CD4-positive, CD25-positive, alpha-beta regulatory T cell (primary cell): Measurements from ENCODE around the gene OPRD1. TPM values are rescaled to one million over a fixed set of nuclear protein-coding genes. Genes with fewer than 3 reads are reported as not detected.
"Not testable (repeated sequence)": the region's sequence is repeated elsewhere in the genome, so short reads cannot be mapped to it uniquely, and the experiment has no call there.

Experiments used
- ATAC-seq, 2 donors: fragments of 150-1000 bp; cut with Tn5 transposase; one replicate each; pipeline ENCODE4 v1.10.0; 2021; ENCODE audit warnings: low read depth in 2 of 2, moderate number of reproducible peaks in 2 of 2, moderate library complexity in 1 of 2
- DNase-seq, 3 donors: peaks; one replicate each; pipeline versions ENCODE4 v3.0.0 to v3.0.0-alpha.2; 2012 to 2022; ENCODE audit warnings: mixed read lengths in 1 of 3
- H3K27ac ChIP-seq: one replicate; pipeline ENCODE4 v1.7.0; 2013; ENCODE audit warnings: mild to moderate bottlenecking, low read length; ENCODE audit not compliant: insufficient read depth, poor library complexity, severe bottlenecking
- H3K27me3 ChIP-seq: one replicate; pipeline ENCODE4 v1.7.0; 2013; ENCODE audit warnings: low read length; ENCODE audit not compliant: control insufficient read depth, insufficient read depth
- H3K36me3 ChIP-seq: one replicate; pipeline ENCODE4 v1.7.0; 2013; ENCODE audit warnings: mild to moderate bottlenecking, low read length, moderate library complexity; ENCODE audit not compliant: control insufficient read depth, insufficient read depth
- H3K4me1 ChIP-seq: 2 replicates; pipeline ENCODE4 v1.7.0; 2013; ENCODE audit warnings: mild to moderate bottlenecking, low read length; ENCODE audit not compliant: insufficient read depth, control insufficient read depth, poor library complexity, severe bottlenecking
- H3K4me3 ChIP-seq: one replicate; pipeline ENCODE4 v1.7.0; 2013; ENCODE audit warnings: low read depth, mild to moderate bottlenecking, low read length, moderate library complexity
- H3K9me3 ChIP-seq, 2 experiments: 1 replicate in 1 of 2; 2 replicates in 1 of 2; pipeline ENCODE4 v1.7.0; 2013; ENCODE audit warnings: low read length in 2 of 2, mild to moderate bottlenecking in 1 of 2, moderate library complexity in 1 of 2; ENCODE audit not compliant: control insufficient read depth in 2 of 2
- H3K27ac Mint-ChIP-seq, 3 donors: one replicate each; pipeline ENCODE4 v1.8.0; 2020 to 2022; ENCODE audit warnings: mild to moderate bottlenecking in 3 of 3, mixed read lengths in 3 of 3, moderate library complexity in 2 of 3
- H3K27me3 Mint-ChIP-seq: one replicate; pipeline ENCODE4 v1.8.0; 2022; ENCODE audit warnings: mild to moderate bottlenecking, mixed read lengths
- H3K36me3 Mint-ChIP-seq: one replicate; pipeline ENCODE4 v1.8.0; 2020; ENCODE audit warnings: mixed read lengths
- H3K4me1 Mint-ChIP-seq, 4 donors: one replicate each; pipeline ENCODE4 v1.8.0; 2020 to 2022; ENCODE audit warnings: mixed read lengths in 4 of 4, mild to moderate bottlenecking in 1 of 4
- H3K4me3 Mint-ChIP-seq, 4 donors: one replicate each; pipeline ENCODE4 v1.8.0; 2020 to 2022; ENCODE audit warnings: mild to moderate bottlenecking in 4 of 4, mixed read lengths in 4 of 4, moderate library complexity in 3 of 4
- H3K9me3 Mint-ChIP-seq, 7 donors: one replicate each; pipeline ENCODE4 v1.8.0; 2020 to 2022; ENCODE audit warnings: mixed read lengths in 7 of 7, mild to moderate bottlenecking in 3 of 7, moderate library complexity in 2 of 7
- polyA plus RNA-seq, 4 donors: library from polyadenylated mRNA; unstranded; fragments of 300-500 nt; fragmentation: Illumina TruSeq; gene quantifications; one replicate each; pipeline ENCODE4 v1.2.3, GENCODE V29; 2021
- total RNA-seq: library from RNA; stranded (reverse); gene quantifications from one replicate; pipeline ENCODE4 v1.2.3, GENCODE V29; 2022

Gene OPRD1
- total and polyA plus RNA-seq, 5 donors from 2014 or later: 0.02 TPM; not detected in 4

- not testable (repeated sequence) for ATAC-seq, H3K36me3 ChIP-seq, H3K27ac ChIP-seq, DNase-seq, H3K9me3 ChIP-seq, H3K4me1 ChIP-seq, H3K9me3 Mint-ChIP-seq, H3K27me3 ChIP-seq, H3K36me3 Mint-ChIP-seq, H3K4me1 Mint-ChIP-seq, H3K27ac Mint-ChIP-seq, H3K4me3 ChIP-seq, H3K4me3 Mint-ChIP-seq
- H3K27me3 Mint-ChIP-seq: peaks cover 22% of the 10 kb centered on the region
These were observed 20.0 kb upstream of the OPRD1 start for GRCh38 chr1:28791929-28792328.

GRCh38 chr1:28792644-28793121 lies 19.3 kb upstream of the OPRD1 start:
- DNase-seq (no peak), ATAC-seq (no peak)
- H3K4me1 Mint-ChIP-seq: peaks cover 0 to 2% (median 0%) of the 10 kb centered on the region in 4 donors
- Histone ChIP-seq H3K4me1 (no peaks in the 10 kb centered on the region), H3K27me3 (no peaks in the 10 kb centered on the region), H3K36me3 (no peaks in the 10 kb centered on the region), H3K27ac (no peak overlapping the region), H3K9me3 (no peaks in the 10 kb centered on the region), H3K4me3 (no peak overlapping the region)
- peaks cover 27% of the 10 kb centered on the region for H3K27me3 Mint-ChIP-seq
- H3K36me3 Mint-ChIP-seq: no peaks in the 10 kb centered on the region
- no peaks in the 10 kb centered on the region for H3K9me3 Mint-ChIP-seq
- H3K4me3 Mint-ChIP-seq: no peak overlapping the region
- H3K27ac Mint-ChIP-seq: no peak overlapping the region

- H3K27me3 ChIP-seq, DNase-seq: not testable (repeated sequence)
These were observed 17.4 kb upstream of the OPRD1 start for GRCh38 chr1:28794582-28794981.

DNA sequence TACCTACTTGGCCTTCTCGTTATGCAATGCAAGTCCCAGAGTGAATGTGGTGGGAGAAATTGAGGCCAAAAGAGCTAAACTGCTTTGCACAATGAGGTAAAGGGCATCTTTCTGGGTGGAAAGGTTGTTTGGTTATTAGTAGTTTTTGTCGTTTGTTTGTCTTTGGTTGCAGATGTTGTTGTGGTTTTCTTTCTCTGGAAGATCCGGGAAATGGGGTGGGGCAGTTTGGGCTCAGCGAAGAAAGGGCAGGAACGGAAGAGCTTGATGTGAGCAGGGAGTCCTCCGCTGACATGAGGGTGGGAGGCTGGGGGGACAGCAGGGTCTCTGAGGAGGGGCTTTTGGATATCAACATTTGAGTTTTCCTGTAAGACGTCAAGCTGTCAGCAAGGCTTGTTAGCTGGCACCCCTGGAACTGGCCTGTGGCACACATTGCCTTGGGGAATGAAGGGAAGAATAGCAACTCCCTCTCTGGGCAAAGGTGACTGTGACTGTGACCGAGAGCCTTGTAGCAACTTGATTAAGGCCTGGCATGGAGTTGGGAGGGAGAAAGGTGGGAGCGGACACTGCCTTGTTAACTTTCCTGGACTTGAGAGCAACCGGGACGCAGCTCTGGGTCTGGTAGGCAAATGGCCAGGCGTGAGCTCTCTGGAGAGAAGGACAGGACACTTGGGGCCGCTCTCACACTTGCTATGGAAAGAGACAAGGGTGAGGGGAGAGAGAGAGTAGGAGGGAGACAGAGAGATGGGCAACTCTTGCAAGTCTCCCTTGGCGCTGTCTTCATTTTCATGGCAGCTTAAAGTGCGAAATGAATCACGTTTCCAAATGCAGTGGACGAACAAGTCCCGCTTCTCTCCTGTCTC lies 15.4 kb upstream of the OPRD1 start:
- Mint-ChIP-seq H3K27ac (peak overlapping the region in 1 of 3 donors; percentile 14), H3K4me3 (no peak overlapping the region)
- no peaks in the 10 kb centered on the region for H3K36me3 ChIP-seq

More at GRCh38 chr1:28794582-28794981, 17.4 kb upstream of the OPRD1 start:
- H3K4me3 ChIP-seq, H3K36me3 Mint-ChIP-seq, H3K9me3 ChIP-seq, H3K4me1 ChIP-seq, H3K4me1 Mint-ChIP-seq, H3K4me3 Mint-ChIP-seq, ATAC-seq, H3K27ac Mint-ChIP-seq, H3K27ac ChIP-seq, H3K9me3 Mint-ChIP-seq, H3K36me3 ChIP-seq: not testable (repeated sequence)
- H3K27me3 Mint-ChIP-seq: peaks cover 35% of the 10 kb centered on the region

GRCh38 chr1:28800324-28800723 lies 11.6 kb upstream of the OPRD1 start:
- Histone ChIP-seq H3K36me3 (no peaks in the 10 kb centered on the region), H3K9me3 (no peaks in the 10 kb centered on the region), H3K27ac (no peak overlapping the region), H3K4me3 (no peak overlapping the region), H3K4me1 (no peaks in the 10 kb centered on the region), H3K27me3 (no peaks in the 10 kb centered on the region)
- Mint-ChIP-seq H3K4me3 (no peak overlapping the region), H3K9me3 (peaks cover 0 to 1% (median 0%) of the 10 kb centered on the region in 7 donors), H3K36me3 (no peaks in the 10 kb centered on the region), H3K4me1 (peaks cover 0 to 4% (median 1%) of the 10 kb centered on the region in 4 donors), H3K27me3 (peaks cover 40% of the 10 kb centered on the region), H3K27ac (no peak overlapping the region)
- DNase-seq (no peak), ATAC-seq (no peak)

More for the DNA sequence above, 15.4 kb upstream of the OPRD1 start:
- Mint-ChIP-seq H3K9me3 (peaks cover 0 to 1% (median 0%) of the 10 kb centered on the region in 7 donors), H3K27me3 (peaks cover 35% of the 10 kb centered on the region), H3K36me3 (no peaks in the 10 kb centered on the region), H3K4me1 (peaks cover 0 to 4% (median 1%) of the 10 kb centered on the region in 4 donors)
- Histone ChIP-seq H3K4me1 (no peaks in the 10 kb centered on the region), H3K9me3 (no peaks in the 10 kb centered on the region), H3K27ac (no peak overlapping the region), H3K27me3 (no peaks in the 10 kb centered on the region), H3K4me3 (no peak overlapping the region)
- ATAC-seq (no peak), DNase-seq (no peak)

GRCh38 chr1:28801461-28801860 lies 10.5 kb upstream of the OPRD1 start:
- Mint-ChIP-seq H3K36me3 (no peaks in the 10 kb centered on the region), H3K4me3 (no peak overlapping the region), H3K27me3 (peaks cover 39% of the 10 kb centered on the region), H3K4me1 (peaks cover 0 to 4% (median 0%) of the 10 kb centered on the region in 4 donors), H3K9me3 (peaks cover 0 to 1% (median 0%) of the 10 kb centered on the region in 7 donors), H3K27ac (no peak overlapping the region)
- Histone ChIP-seq H3K27me3 (no peaks in the 10 kb centered on the region), H3K4me3 (no peak overlapping the region), H3K27ac (no peak overlapping the region), H3K4me1 (no peaks in the 10 kb centered on the region), H3K36me3 (no peaks in the 10 kb centered on the region), H3K9me3 (no peaks in the 10 kb centered on the region)
- DNase-seq: no peak
- no peak for ATAC-seq

DNA sequence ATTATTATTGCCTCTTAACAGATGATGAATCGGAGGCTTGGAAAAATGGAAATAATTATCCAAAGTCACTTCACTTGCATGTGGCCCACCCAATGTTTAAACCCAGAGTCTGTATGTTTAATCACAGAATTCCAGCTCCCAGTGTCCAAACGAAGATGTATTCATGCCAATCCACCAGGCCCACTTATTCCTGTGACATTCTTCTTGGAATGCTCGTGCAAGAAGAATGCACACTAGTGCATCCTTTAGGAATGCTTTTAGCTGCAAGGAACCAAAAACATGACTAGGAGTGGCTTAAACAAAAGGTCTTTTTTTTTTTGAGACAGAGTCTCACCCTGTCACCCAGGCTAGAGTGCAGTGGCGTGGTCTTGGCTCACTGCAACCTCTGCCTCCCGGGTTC lies 8.9 kb upstream of the OPRD1 start:
- Mint-ChIP-seq H3K36me3 (no peaks in the 10 kb centered on the region), H3K4me1 (peaks cover 0 to 4% (median 0%) of the 10 kb centered on the region in 4 donors), H3K9me3 (peaks cover 0 to 1% (median 0%) of the 10 kb centered on the region in 7 donors), H3K4me3 (no peak overlapping the region), H3K27ac (no peak overlapping the region), H3K27me3 (peaks cover 30% of the 10 kb centered on the region)
- no peak for DNase-seq
- no peak for ATAC-seq
- no peaks in the 10 kb centered on the region for H3K9me3 ChIP-seq
- H3K27me3 ChIP-seq: no peaks in the 10 kb centered on the region
- H3K27ac ChIP-seq: no peak overlapping the region
- H3K4me1 ChIP-seq: no peaks in the 10 kb centered on the region
- H3K36me3 ChIP-seq: no peaks in the 10 kb centered on the region
- H3K4me3 ChIP-seq: no peak overlapping the region

GRCh38 chr1:28803662-28804061 lies 8.3 kb upstream of the OPRD1 start:
- DNase-seq: no peak
- H3K27ac Mint-ChIP-seq: no peak overlapping the region
- no peaks in the 10 kb centered on the region for H3K4me1 ChIP-seq
- H3K27ac ChIP-seq: no peak overlapping the region
- ATAC-seq: no peak
- no peaks in the 10 kb centered on the region for H3K36me3 Mint-ChIP-seq
- H3K36me3 ChIP-seq: no peaks in the 10 kb centered on the region
- peaks cover 0 to 2% (median 0%) of the 10 kb centered on the region in 4 donors for H3K4me1 Mint-ChIP-seq
- H3K9me3 Mint-ChIP-seq: no peaks in the 10 kb centered on the region
- no peaks in the 10 kb centered on the region for H3K27me3 ChIP-seq
- H3K27me3 Mint-ChIP-seq: peaks cover 27% of the 10 kb centered on the region
- H3K9me3 ChIP-seq: no peaks in the 10 kb centered on the region
- H3K4me3 Mint-ChIP-seq: no peak overlapping the region
- H3K4me3 ChIP-seq: no peak overlapping the region
